ENCODE data around the gene TUBGCP6. TPM values are rescaled to one million over a fixed set of nuclear protein-coding genes. Genes with fewer than 3 reads are reported as not detected.

TUBGCP6 gene
- total RNA-seq, 2 donors from 2014 or later = 56.3 to 117 TPM

DNA sequence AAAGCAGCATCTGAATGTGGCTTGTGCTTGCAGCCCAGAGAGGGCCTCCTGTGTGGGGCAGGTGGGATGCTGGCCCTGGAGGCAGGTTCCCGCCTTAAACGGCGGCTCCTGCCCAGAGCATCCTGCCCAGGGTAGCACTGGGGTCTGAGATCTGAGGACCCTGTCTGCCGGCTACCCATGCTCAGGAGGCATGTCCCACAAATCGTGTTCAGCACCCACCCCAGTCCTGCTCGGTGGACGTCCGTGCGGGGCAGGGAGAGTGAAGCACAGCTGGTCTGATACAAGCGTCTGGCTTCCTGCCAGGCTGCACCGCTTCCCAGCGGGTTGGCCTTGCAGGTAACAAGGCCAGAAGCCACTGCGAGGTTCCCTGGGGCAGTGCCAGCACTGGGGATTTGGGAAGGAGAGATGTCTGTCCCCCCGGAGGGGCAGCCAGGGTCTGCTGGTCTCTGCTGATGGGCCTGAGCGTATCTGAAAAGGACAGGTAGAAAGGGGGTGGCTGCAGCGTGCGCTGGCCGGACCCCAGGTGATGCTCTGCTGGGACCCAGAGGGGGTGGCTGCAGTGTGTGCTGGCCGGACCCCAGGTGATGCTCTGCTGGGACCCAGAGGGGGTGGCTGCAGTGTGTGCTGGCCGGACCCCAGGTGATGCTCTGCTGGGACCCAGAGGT, 55.5 kb downstream of the TUBGCP6 start:
- Histone ChIP-seq H3K36me3 (peaks cover 2 to 11% of the 10 kb centered on the region in 2 donors), H3K4me3 (no peak overlapping the region), H3K9me3 (no peaks in the 10 kb centered on the region), H3K27ac (peak overlapping the region; percentile 75 to 83), H3K27me3 (replicated peaks; ENCODE audit: insufficient read depth) (no peaks in the 10 kb centered on the region), H3K4me1 (replicated peaks) (peaks cover 13% of the 10 kb centered on the region)
- 57% methylated on average over 20 of the region's 20 CpGs for WGBS
- TF ChIP-seq POLR2A (IDR thresholded peaks at IDR 0.05) = no peak
- no peak for TF ChIP-seq POLR2AphosphoS5 (IDR thresholded peaks at IDR 0.05)
- TF ChIP-seq, protein P1, sequence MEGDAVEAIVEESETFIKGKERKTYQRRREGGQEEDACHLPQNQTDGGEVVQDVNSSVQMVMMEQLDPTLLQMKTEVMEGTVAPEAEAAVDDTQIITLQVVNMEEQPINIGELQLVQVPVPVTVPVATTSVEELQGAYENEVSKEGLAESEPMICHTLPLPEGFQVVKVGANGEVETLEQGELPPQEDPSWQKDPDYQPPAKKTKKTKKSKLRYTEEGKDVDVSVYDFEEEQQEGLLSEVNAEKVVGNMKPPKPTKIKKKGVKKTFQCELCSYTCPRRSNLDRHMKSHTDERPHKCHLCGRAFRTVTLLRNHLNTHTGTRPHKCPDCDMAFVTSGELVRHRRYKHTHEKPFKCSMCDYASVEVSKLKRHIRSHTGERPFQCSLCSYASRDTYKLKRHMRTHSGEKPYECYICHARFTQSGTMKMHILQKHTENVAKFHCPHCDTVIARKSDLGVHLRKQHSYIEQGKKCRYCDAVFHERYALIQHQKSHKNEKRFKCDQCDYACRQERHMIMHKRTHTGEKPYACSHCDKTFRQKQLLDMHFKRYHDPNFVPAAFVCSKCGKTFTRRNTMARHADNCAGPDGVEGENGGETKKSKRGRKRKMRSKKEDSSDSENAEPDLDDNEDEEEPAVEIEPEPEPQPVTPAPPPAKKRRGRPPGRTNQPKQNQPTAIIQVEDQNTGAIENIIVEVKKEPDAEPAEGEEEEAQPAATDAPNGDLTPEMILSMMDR (IDR thresholded peaks at IDR 0.05) = no peak
- intact Hi-C loops (cut with DNase I) = no loop called here
- DNase-seq (ENCODE audit: low spot score) = no peak

DNA sequence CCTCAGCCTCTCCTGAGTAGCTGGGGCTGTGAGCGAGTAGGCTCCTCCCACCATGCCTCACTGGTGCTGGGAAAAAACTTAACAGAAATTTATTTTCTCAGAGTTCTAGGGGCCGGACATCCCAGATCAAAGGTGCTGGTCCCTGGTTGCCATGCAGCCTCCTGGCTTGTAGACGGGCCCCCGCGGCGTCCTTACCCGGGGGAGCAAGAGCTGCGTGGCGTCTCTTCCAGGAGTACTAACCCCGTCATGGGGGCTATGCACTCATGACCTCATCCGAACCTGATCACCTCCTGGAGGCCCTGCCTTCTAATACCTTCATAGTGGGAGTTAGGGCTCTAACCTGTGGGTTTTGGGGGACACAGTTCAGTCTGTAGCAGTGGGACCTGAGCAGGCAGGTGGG, 56.5 kb downstream of the TUBGCP6 start:
- Histone ChIP-seq H3K4me1 (replicated peaks) (peaks cover 20% of the 10 kb centered on the region), H3K27me3 (replicated peaks; ENCODE audit: insufficient read depth) (no peaks in the 10 kb centered on the region), H3K27ac (no peak overlapping the region), H3K4me3 (no peak overlapping the region), H3K36me3 (peaks cover 0 to 2% of the 10 kb centered on the region in 2 donors), H3K9me3 (no peaks in the 10 kb centered on the region)
- 97% methylated on average over 11 of the region's 11 CpGs for WGBS
- no peak for TF ChIP-seq POLR2AphosphoS5 (IDR thresholded peaks at IDR 0.05)
- TF ChIP-seq, protein P1 (IDR thresholded peaks at IDR 0.05) = no peak
- no peak for TF ChIP-seq POLR2A (IDR thresholded peaks at IDR 0.05)
- intact Hi-C loops (cut with DNase I) = no loop called here
- no peak for DNase-seq (ENCODE audit: low spot score)

DNA sequence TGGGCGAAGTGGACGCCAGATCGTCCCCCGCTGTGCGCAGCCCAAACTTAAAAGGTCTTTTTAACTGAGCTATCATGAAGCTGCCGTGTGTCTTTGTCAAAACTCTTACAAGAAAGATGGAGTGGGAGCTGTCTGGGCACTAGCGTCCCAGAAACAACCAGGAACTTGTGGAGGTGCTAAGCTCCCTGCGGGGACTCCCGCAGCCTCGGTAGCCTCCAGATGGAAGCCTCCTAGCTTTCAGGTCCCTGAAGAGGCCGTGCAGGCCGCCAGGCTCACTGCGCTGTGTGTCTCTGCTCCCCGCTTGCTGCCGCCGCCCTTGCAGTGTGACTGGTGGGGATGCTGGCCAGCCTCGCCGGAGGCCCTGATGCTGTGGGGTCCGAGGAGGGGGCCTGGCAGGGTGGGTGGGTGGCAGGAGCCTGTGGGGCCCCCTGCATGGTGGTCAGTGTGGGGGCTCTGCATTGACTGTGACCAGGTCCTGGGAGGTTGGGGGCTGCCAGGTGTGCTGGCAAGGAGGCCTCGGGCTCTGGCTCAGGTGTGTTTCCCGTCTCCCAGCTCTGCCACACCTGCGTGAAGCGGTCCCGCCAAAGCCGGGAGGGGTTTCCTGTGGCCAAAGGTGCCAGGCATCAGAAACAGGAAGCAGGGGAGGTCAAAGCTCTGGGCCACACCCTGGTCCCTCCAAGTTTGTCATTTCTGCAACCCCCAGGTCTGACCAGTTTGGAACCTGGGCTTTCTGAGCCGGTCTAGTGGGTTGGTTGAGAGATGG, 57.9 kb downstream of the TUBGCP6 start:
- Histone ChIP-seq H3K27me3 (replicated peaks; ENCODE audit: insufficient read depth) (no peaks in the 10 kb centered on the region), H3K4me3 (peak overlapping the region; percentile 58 to 64), H3K4me1 (replicated peaks) (peaks cover 20% of the 10 kb centered on the region), H3K36me3 (no peaks in the 10 kb centered on the region), H3K9me3 (no peaks in the 10 kb centered on the region), H3K27ac (peak overlapping the region; percentile 64 to 72)
- TF ChIP-seq, protein P1 (IDR thresholded peaks at IDR 0.05) = no peak
- no peak for TF ChIP-seq POLR2A (IDR thresholded peaks at IDR 0.05)
- TF ChIP-seq POLR2AphosphoS5 (IDR thresholded peaks at IDR 0.05) = no peak
- DNase-seq (ENCODE audit: low spot score) = no peak
- 35% methylated on average over 26 of the region's 26 CpGs for WGBS
- intact Hi-C loops (cut with DNase I) = no loop called here

DNA sequence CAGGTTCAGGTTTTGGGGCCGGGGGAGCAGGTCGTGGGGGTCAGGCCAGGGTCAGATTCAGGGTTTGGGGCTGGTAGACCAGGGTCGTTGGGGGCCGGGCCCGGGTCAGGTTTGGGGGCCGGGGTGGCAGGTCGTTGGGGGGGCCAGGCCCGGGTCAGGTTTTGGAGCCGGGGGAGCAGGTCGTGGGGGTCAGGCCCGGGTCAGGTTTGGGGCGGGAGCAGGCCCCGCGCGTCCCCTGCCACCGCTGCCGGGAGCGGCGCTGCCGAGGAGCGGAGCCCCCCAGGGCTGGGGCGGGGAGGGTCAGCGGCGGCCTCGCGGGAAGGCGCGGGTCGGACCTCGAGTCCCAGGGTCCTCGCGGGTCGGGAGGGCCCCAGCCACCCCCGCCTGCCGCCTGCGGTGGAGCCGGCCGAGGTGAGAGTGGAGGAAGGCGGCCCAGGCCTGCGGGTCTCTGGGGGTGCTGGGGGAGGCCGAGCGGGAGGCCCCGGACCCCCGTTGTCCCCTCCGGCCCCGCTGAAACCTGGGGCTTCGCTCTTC, 58.6 kb downstream of the TUBGCP6 start:
- TF ChIP-seq POLR2AphosphoS5 (IDR thresholded peaks at IDR 0.05) = no peak
- TF ChIP-seq, protein P1 (IDR thresholded peaks at IDR 0.05) = no peak
- Histone ChIP-seq H3K27ac (peak overlapping the region; percentile 64 to 72), H3K4me3 (peak overlapping the region; percentile 58 to 64), H3K4me1 (replicated peaks) (peaks cover 20% of the 10 kb centered on the region), H3K27me3 (replicated peaks; ENCODE audit: insufficient read depth) (no peaks in the 10 kb centered on the region), H3K36me3 (no peaks in the 10 kb centered on the region), H3K9me3 (no peaks in the 10 kb centered on the region)
- no peak for DNase-seq (ENCODE audit: low spot score)
- intact Hi-C loops (cut with DNase I) = no loop called here
- 4% methylated on average over 39 of the region's 47 CpGs for WGBS

Measured in prostate gland (tissue), 2 donors.